22Rv1 (cell line): ENCODE results near the gene LYPD1.

Source experiments
- H3K27ac ChIP-seq: fragments of 450-650 bp; 2 replicates; pipeline ENCODE4 v1.5.1; 2017
- CTCF ChIP-seq: fragments of 450-650 bp; IDR thresholded peaks from 2 replicates; pipeline ENCODE4 v1.5.1; 2017; ENCODE audit warnings: mild to moderate bottlenecking
- ZFX ChIP-seq: fragments of 450-650 bp; IDR thresholded peaks from 2 replicates; pipeline ENCODE4 v1.6.1; 2017; ENCODE audit warnings: antibody characterized with exemption, borderline replicate concordance

The LYPD1 gene

DNA sequence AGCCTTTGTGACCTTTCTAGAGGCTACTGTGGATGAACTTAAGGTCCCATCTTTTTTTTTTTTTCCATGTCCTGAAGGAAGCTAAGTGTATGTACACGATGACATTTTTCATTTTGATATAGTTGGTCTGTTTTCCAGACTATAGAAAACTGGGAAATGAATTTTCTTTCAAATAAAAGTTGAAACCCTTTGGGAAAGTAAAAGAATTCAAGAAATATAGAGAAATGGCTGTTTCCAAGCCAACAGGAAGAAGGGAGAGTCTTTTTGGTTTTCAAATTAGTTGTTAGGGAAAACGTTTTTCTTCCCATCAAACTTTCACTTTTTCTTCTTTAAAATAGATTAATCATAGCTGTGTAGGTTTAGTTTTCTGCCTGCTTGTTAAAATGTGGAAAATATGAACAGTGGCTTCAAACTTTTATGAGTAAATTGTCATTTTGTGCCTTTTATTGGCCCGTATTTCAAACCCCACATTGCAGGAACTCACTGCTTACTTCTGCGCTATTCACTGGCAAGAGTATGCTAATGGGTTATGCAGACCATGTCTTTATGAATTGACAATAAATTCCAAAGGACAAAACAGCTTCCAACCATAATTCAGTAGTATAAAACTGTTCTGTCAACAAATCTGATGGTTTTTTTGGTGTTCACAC is 27.7 kb upstream of the LYPD1 start:
- TF ChIP-seq ZFX (no peak), CTCF (no peak)
- H3K27ac ChIP-seq: no peak overlapping the region

GRCh38 chr2:132692816-132693215 is 22.8 kb upstream of the LYPD1 start:
- no peak overlapping the region for H3K27ac ChIP-seq

GRCh38 chr2:132691556-132691955 is 21.6 kb upstream of the LYPD1 start:
- TF ChIP-seq ZFX (no peak), CTCF (no peak)
- H3K27ac ChIP-seq: no peak overlapping the region

More at GRCh38 chr2:132692816-132693215, 22.8 kb upstream of the LYPD1 start:
- no peak for TF ChIP-seq ZFX
- TF ChIP-seq CTCF: no peak

DNA sequence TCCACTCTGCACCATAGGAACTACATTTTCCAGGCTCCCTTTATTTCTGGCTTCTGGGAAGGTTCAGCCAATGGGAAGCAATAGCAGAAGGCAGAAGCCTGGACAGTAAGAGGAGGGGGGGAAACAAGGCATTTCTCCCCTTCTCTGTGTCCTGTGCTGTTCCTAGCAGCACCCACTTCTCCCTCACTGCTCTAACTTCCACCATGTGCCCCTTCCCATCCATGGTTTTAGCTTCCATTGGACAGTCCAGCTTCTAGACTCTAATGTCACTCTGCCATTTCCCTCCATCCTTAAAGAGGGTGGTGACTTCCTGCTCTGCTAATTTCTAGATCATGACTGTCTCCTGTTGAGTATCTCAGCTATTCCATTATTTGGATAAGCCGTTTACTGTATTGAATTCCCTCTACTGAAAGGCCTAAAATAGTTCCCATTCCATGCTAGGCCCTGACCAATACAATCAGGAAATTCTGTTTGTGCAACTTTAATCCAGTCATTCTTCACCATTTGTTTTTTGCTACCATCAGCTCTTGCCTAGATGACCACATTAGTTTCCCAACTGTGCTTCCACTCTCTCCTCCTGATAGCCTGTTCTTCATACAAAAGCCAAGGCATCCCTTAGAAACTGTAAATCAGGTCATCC is 20.8 kb upstream of the LYPD1 start:
- no peak overlapping the region for H3K27ac ChIP-seq
- no peak for TF ChIP-seq CTCF
- no peak for TF ChIP-seq ZFX

- TF ChIP-seq ZFX (no peak), CTCF (no peak)
- H3K27ac ChIP-seq: no peak overlapping the region
Observed at GRCh38 chr2:132681766-132682165, 11.8 kb upstream of the LYPD1 start.

DNA sequence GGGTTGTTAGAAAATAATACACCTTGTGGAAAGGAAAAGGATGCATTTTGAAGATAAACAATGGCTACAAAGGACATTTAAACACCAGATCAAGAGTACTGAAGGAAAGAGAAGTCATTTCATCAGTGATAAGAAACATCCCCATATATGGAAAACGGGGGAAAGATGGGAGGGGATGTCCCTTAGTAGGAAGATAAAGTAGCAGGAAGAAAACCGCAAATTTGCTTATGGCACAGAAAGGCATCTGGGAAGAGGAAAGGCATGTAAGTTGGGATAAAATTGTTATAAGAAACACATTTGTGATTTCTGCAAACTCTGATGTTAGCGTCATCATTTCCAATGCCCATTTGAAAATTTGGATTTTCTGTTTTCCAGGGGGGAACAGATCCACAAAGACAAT is 10.5 kb upstream of the LYPD1 start:
- H3K27ac ChIP-seq: no peak overlapping the region
- TF ChIP-seq CTCF: no peak
- no peak for TF ChIP-seq ZFX

GRCh38 chr2:132678483-132678882 is 8.5 kb upstream of the LYPD1 start:
- TF ChIP-seq ZFX: no peak
- TF ChIP-seq CTCF: no peak
- H3K27ac ChIP-seq: no peak overlapping the region
